Vagina (tissue), 2 donors: Measurements from ENCODE around the gene CREG1. TPM values are rescaled to one million over a fixed set of nuclear protein-coding genes. Genes with fewer than 3 reads are reported as not detected.

ENCODE experiments used
- DNase-seq, 2 donors: peaks; one replicate each; pipeline ENCODE4 v3.0.0-alpha.2; 2017; ENCODE audit errors: extremely low spot score in 2 of 2
- H3K27ac ChIP-seq: fragments of 200-600 bp; sonication (generic); one replicate; pipeline ENCODE4 v1.5.1; 2019
- H3K27me3 ChIP-seq: fragments of 200-600 bp; sonication (generic); one replicate; pipeline ENCODE4 v1.5.1; 2019
- H3K36me3 ChIP-seq, 2 donors: fragments of 200-600 bp; sonication (generic); one replicate each; pipeline ENCODE4 v1.5.1; 2017 to 2019
- H3K4me1 ChIP-seq: fragments of 200-600 bp; sonication (generic); one replicate; pipeline ENCODE4 v1.5.1; 2019
- H3K4me3 ChIP-seq, 2 donors: fragments of 200-600 bp; sonication (generic); 1 replicate in 1 of 2; 2 replicates in 1 of 2; pipeline ENCODE4 v1.5.1; 2016 to 2019
- H3K9me3 ChIP-seq: fragments of 200-600 bp; sonication (generic); one replicate; pipeline ENCODE4 v1.5.1; 2019
- POLR2A ChIP-seq, 2 donors: fragments of 450-650 bp; IDR thresholded peaks; one replicate each; pipeline ENCODE4 v1.6.1; 2017; ENCODE audit warnings: antibody characterized with exemption in 2 of 2, mild to moderate bottlenecking in 2 of 2, moderate library complexity in 2 of 2
- POLR2AphosphoS5 ChIP-seq, 2 donors: sonication (generic); formaldehyde crosslinking; IDR thresholded peaks; one replicate each; pipeline ENCODE4 v1.9.0; 2017; ENCODE audit warnings: antibody characterized with exemption in 2 of 2, mild to moderate bottlenecking in 2 of 2, low read depth in 1 of 2; ENCODE audit not compliant: insufficient read depth in 1 of 2
- intact Hi-C: fragments of 100-400 bp; cut with DNase I; formaldehyde crosslinking; loops from one replicate; pipeline ENCODE4 v1.15.1; 2023
- total RNA-seq: library from RNA; depleted of rRNA; stranded (reverse); fragments of >200 nt; gene quantifications from one replicate; pipeline ENCODE4 v1.2.3, GENCODE V29; 2016
- TF ChIP-seq, protein P1 (sequence below), 3 experiments: fragments of 450-650 bp in 2 of 3; fragments of 200-600 bp in 1 of 3; sonication (generic) in 1 of 3; IDR thresholded peaks; one replicate each; pipeline ENCODE4 v1.5.1; 2017 to 2019; ENCODE audit warnings: antibody characterized with exemption in 3 of 3, mild to moderate bottlenecking in 2 of 3, moderate library complexity in 2 of 3

CREG1 gene
- total RNA-seq, 1 donor from 2014 or later, result 152 TPM

DNA sequence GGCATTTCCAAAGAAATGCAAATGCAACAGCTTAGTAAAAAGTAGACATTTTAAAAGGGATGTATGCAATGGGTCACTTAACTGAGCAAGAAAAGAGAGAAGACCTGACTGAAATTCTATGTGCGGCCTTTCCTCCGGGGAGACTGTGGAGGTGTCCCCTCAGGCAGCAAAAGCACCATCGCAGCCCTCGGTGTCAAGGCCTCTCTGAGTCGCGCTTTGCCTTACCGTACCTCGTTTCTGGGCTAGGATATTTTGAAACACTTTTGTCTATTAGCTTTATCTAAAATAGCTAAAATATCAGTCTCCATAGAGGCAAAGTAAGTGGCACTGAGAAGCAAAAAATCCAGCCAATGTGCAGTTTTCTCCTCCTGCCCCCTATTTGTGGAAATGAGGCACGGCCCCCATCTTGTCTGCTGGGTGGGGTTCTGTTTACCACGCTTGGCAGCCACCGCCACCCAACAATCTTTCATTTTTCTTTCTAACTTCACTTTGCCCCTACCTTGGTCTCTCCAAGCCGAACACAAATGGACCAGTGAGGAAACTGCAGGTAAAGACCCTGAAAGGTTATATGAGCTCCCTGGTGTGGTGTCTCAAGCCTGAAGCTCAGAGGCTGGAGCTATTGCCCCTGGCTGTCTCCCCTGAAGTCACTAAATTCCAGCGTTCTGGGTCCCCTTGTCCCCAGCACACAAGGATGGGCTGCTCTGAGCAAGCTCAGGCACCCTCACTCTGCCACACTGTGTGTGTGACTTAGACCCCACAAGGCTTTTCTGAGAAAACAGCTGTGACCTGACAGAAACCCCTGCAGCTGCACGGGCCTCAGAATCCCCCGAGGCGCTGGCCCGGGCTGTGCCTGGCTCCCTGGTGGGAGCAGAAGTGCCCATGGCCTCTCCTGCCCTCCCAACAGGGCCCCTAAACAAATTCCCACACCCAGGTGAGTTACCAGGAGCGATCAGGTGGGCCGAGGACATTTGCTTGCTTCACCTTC is 36.9 kb downstream of the CREG1 start:
- TF ChIP-seq POLR2AphosphoS5 (IDR thresholded peaks at IDR 0.05; ENCODE audit: insufficient read depth in 1 of 2, low read depth in 1 of 2) (no peak), POLR2A (IDR thresholded peaks at IDR 0.05) (no peak)
- TF ChIP-seq, protein P1, sequence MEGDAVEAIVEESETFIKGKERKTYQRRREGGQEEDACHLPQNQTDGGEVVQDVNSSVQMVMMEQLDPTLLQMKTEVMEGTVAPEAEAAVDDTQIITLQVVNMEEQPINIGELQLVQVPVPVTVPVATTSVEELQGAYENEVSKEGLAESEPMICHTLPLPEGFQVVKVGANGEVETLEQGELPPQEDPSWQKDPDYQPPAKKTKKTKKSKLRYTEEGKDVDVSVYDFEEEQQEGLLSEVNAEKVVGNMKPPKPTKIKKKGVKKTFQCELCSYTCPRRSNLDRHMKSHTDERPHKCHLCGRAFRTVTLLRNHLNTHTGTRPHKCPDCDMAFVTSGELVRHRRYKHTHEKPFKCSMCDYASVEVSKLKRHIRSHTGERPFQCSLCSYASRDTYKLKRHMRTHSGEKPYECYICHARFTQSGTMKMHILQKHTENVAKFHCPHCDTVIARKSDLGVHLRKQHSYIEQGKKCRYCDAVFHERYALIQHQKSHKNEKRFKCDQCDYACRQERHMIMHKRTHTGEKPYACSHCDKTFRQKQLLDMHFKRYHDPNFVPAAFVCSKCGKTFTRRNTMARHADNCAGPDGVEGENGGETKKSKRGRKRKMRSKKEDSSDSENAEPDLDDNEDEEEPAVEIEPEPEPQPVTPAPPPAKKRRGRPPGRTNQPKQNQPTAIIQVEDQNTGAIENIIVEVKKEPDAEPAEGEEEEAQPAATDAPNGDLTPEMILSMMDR (IDR thresholded peaks at IDR 0.05), result no peak
- peak in 1 of 2 donors; percentile 78 for DNase-seq
- H3K4me1 ChIP-seq, result no peaks in the 10 kb centered on the region
- intact Hi-C loops, result no loop called here
- no peak overlapping the region for H3K27ac ChIP-seq
- peak overlapping the region in 1 of 2 donors; percentile 21 for H3K4me3 ChIP-seq
- H3K36me3 ChIP-seq, result no peaks in the 10 kb centered on the region
- H3K27me3 ChIP-seq, result no peaks in the 10 kb centered on the region
- no peaks in the 10 kb centered on the region for H3K9me3 ChIP-seq

DNA sequence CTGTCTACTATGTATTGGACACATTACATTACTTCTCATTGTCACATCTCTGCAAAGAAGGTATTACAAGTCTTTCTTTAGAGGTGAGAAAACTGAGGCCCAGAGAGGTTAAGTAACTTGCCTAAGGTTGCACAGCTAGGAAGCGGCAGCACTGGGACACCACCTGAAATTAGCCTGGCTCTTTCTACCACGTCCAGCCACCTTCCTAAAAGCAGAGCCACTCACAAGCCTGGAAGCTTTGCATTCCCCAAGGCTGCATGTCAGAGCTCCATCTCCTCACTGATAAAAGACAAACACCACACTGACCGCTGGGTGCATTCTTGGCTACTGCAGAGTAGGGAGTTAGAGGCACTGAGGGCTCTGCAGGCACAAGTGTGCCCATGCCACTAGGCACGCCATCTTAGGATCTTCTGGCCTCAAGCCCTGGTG is 37.7 kb downstream of the CREG1 start:
- no peaks in the 10 kb centered on the region for H3K9me3 ChIP-seq
- peak in 1 of 2 donors; percentile 44 for DNase-seq
- H3K27me3 ChIP-seq, result no peaks in the 10 kb centered on the region
- H3K4me1 ChIP-seq, result no peaks in the 10 kb centered on the region
- TF ChIP-seq, protein P1 (IDR thresholded peaks at IDR 0.05), result no peak
- intact Hi-C loops, result no loop called here
- H3K4me3 ChIP-seq, result no peak overlapping the region
- H3K36me3 ChIP-seq, result no peaks in the 10 kb centered on the region
- no peak overlapping the region for H3K27ac ChIP-seq

DNA sequence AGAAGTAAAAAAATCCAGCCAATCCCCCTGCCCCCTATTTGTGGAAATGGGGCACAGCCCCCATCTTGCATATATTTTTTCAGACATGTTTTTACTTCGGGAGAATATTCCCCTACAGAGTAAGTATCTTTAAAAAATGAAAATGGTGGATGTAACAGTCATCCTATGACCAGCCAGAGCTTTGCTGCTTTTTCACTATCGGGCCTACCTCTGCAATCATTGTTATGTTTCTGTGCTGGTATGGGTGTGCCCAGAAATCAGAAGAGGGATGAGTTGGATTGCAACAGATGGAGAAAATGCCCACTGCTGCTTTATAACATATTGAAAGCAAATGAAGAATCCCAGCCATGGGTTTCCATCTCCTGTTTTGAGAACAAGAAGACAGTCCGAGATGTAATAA is 38.1 kb downstream of the CREG1 start:
- intact Hi-C loops, result no loop called here
- H3K36me3 ChIP-seq, result no peaks in the 10 kb centered on the region
- no peak overlapping the region for H3K4me3 ChIP-seq
- H3K27me3 ChIP-seq, result no peaks in the 10 kb centered on the region
- H3K9me3 ChIP-seq, result no peaks in the 10 kb centered on the region
- no peak overlapping the region for H3K27ac ChIP-seq
- peak in 1 of 2 donors; percentile 6 for DNase-seq
- no peak for TF ChIP-seq POLR2A (IDR thresholded peaks at IDR 0.05)
- TF ChIP-seq, protein P1 (IDR thresholded peaks at IDR 0.05), result no peak
- no peak for TF ChIP-seq POLR2AphosphoS5 (IDR thresholded peaks at IDR 0.05; ENCODE audit: insufficient read depth in 1 of 2, low read depth in 1 of 2)
- H3K4me1 ChIP-seq, result no peaks in the 10 kb centered on the region

DNA sequence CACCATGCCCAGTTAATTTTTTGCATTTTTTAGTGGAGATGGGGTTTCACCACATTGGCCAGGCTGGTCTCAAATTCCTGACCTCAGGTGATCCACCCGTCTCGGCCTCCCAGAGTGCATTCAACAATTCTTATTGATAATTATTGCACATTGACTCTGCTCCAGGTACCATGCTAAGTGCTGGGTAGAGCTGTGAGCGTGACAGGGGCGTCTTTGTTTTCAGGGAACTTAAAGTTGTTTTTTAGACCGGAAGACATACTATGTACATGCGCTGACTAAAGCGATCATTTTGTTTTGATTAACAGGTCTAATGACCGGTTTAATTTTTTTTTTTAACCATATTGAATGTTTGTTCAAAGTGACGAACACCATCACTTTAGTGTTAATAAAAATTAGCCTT is 39.3 kb downstream of the CREG1 start:
- intact Hi-C loops, result no loop called here
- no peaks in the 10 kb centered on the region for H3K4me1 ChIP-seq
- TF ChIP-seq POLR2A (IDR thresholded peaks at IDR 0.05) (no peak), POLR2AphosphoS5 (IDR thresholded peaks at IDR 0.05; ENCODE audit: insufficient read depth in 1 of 2, low read depth in 1 of 2) (no peak)
- TF ChIP-seq, protein P1 (IDR thresholded peaks at IDR 0.05), result no peak
- H3K27me3 ChIP-seq, result no peaks in the 10 kb centered on the region
- no peaks in the 10 kb centered on the region for H3K9me3 ChIP-seq
- H3K4me3 ChIP-seq, result no peak overlapping the region
- H3K36me3 ChIP-seq, result no peaks in the 10 kb centered on the region
- peak in 1 of 2 donors; percentile 8 for DNase-seq
- no peak overlapping the region for H3K27ac ChIP-seq

DNA sequence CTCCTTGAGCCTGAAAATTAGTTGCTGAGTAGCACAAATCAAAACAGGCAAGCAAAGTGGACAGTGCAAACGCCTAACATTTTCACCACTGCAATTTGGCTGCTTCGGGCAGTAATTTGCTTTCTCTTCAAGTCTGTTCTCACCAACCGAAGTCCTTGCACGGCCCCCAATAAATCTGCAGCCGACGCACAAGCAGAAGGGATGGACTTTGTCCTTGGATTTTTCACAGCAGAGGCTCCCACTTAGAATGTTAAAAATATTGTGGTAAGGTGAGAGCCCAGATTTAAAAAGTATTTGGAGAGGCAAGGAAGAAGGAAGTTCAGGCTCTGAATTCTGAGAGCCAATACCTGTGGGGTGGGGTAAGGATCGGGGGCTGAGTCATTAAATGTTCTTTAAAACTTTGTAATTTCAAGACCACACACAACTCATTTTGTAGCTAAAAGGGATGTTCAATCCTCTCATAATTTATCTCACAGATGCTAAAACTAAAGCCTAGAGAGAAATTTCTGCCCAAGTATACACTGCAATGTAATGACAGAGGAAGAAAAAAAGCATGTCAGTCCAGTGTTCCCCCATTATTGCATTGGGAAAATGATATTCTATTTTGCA is 41.4 kb downstream of the CREG1 start:
- no peak for DNase-seq
- TF ChIP-seq, protein P1 (IDR thresholded peaks at IDR 0.05), result no peak
- TF ChIP-seq POLR2AphosphoS5 (IDR thresholded peaks at IDR 0.05; ENCODE audit: insufficient read depth in 1 of 2, low read depth in 1 of 2) (no peak), POLR2A (IDR thresholded peaks at IDR 0.05) (no peak)
- H3K4me1 ChIP-seq, result no peaks in the 10 kb centered on the region
- H3K4me3 ChIP-seq, result no peak overlapping the region
- no peaks in the 10 kb centered on the region for H3K27me3 ChIP-seq
- intact Hi-C loops, result no loop called here
- no peaks in the 10 kb centered on the region for H3K36me3 ChIP-seq
- H3K9me3 ChIP-seq, result no peaks in the 10 kb centered on the region
- H3K27ac ChIP-seq, result no peak overlapping the region
